IMR-90 (cell line): Measurements from ENCODE around the gene GRM8.

ENCODE experiments used
- CTCF ChIP-seq: conservative IDR thresholded peaks from 2 replicates; pipeline ENCODE4 v1.5.1; 2012; ENCODE audit warnings: mild to moderate bottlenecking, low read depth, low read length, improper control_type of control experiment
- MXI1 ChIP-seq: IDR thresholded peaks from 2 replicates; pipeline ENCODE4 v1.6.1; 2012; ENCODE audit warnings: low read depth, mild to moderate bottlenecking, low read length, moderate library complexity, borderline replicate concordance
- RCOR1 ChIP-seq: IDR thresholded peaks from 2 replicates; pipeline ENCODE4 v1.6.1; 2012; ENCODE audit warnings: mild to moderate bottlenecking, low read length, improper control_type of control experiment; ENCODE audit not compliant: insufficient replicate concordance
- SMC3 ChIP-seq: fragments of 150-350 bp; IDR thresholded peaks from 2 replicates; pipeline ENCODE4 v1.6.1; 2016; ENCODE audit warnings: low read depth, mild to moderate bottlenecking, antibody characterized with exemption, low read length, moderate library complexity

DNA sequence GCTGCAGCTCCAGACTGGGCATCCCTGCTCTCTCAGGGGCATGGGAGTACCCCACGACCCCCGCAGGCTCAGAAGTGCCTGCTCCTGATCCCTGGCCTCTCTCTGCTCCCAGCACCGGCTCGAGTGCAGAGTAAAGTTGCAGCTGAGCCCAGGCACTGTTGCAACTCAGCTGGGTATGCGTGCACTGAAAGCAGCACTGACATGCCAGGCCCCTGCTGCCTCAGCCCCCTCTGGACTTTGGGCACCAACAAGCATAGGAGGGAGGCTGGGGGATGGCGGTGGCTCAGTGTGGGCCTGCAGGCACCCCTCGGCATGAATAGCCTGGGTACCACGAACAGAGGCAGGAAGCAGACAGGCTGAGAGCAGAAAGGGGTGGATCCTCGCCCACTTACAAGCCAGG is 295.3 kb downstream of the GRM8 start:
- no peak for TF ChIP-seq CTCF
- TF ChIP-seq SMC3, result no peak
- TF ChIP-seq MXI1, result no peak
- no peak for TF ChIP-seq RCOR1
